Measurements from ENCODE around the gene GAS2L2.

The GAS2L2 gene

DNA sequence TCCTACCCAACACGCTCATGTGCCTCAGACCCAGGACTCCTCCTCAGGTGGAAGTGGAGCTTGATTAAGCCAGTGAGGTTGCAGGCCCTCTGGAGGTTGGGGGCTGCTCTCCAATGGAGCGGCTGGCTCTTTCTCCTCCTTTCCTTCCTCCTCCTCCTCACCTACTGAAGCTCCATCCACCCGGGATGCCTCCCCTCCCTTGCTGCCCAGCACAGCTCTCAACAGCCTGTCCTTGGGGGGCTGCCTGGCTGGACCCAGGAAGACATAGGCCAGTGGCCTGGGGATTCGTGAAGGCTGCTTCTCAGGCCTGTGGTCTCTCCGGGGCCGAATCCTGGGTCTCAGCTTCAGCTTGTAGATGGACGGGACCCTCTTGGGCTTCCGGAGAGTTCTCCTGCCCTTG, 8.2 kb downstream of the GAS2L2 start:
- DNase-seq, result no peak

DNA sequence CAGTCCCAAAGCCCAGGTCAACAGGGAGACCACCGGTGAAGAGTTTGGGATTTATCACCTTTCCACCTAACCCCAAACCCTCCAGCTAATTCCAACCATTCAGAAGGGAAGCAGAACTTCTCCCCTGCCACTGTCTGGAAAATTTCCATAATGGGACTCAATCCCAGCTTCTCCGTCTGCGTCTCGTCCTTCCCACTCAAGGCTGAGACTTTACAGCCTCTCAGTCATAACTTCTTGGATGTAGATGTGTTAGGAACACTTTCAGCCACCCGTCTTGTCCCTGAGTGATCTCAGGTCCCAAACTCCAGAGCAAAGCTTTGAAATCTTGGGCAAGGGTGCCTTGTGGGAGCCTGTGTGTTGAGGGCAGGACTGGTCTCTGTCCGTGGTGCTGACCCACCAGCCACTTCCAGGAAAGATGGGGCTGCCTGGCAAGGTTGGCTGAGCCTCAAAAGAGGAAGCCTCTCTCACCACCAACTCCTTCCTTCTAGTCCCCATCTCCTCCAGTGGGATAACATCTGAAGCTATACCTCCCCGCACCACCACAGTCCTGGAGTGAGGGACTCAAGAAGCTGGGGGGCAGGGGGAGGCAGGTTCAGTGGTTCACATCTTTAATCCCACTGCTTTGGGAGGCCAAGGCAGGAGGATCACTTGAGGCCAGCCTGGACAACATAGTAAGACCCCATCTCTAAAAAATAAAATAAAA, 9.3 kb downstream of the GAS2L2 start:
- no peak for DNase-seq

DNA sequence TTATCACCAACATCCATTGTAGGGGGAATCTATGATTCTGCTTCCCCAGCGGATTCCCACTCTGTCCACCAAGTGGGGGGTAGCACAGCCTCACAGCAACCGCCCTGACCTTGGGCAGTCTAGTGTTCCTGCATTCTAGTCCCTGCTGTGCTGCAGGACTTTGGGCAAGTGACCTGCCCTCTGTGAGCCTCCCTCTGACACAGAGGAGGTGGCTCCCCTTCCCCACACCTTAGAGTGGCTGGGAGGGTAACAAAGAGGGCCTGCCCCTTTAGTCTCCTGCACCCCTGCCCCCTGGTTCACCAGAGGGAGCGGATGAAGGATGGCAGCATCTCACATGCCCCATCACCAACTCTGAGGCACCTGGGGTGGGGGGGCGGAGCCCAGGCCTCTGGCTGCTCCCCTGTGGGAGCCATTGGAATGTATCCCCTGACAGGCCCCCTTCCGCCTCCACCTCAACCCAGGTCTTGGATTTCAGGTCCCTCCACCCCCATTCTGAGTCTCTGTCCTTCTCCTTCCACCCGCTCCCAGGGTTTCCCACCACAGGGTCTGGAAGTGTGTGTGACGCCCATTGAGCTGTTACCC, 10.1 kb downstream of the GAS2L2 start:
- DNase-seq, result no peak

GRCh38 chr17:35742496-35742895, 10.5 kb downstream of the GAS2L2 start:
- no peak for DNase-seq

DNA sequence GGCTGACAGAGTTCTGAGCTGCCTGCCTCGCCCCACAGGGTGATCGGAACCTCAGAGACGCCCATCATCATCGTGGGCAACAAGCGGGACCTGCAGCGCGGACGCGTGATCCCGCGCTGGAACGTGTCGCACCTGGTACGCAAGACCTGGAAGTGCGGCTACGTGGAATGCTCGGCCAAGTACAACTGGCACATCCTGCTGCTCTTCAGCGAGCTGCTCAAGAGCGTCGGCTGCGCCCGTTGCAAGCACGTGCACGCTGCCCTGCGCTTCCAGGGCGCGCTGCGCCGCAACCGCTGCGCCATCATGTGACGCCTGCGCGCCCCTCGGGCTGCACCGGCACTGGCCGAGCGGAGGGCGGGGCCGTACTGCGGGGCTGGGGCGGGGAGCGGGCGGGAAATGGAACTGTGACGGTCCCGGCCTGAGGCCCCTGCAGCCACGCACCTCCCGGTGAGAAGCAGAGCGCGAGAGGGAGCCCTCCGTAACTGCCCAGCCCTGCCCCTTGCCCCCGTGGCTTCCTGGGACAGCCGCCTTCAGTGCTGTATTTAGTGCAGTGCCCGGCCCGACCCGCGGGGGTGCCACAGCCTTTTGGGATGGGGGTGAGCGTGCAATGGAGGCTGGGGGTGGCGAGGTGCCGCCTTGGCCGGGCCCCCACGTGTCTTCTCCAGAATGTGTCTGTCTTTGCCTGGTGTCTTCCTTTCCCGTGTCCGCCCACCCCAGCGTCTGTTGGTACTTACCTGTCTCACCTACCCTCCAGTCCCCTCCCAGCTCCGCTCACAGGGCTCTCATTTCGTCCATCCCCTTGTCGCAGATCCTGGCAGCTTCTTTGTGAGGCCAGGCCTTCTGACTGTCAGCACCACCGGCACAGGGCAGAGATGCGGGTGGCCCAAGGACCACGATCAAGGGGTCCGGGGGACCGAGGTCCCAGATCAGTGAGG, 11.8 kb downstream of the GAS2L2 start:
- DNase-seq, result peak in 1 of 2 experiments; percentile 22

GRCh38 chr17:35740216-35740615, 12.8 kb downstream of the GAS2L2 start:
- DNase-seq, result no peak

GRCh38 chr17:35738519-35739133, 14.4 kb downstream of the GAS2L2 start:
- DNase-seq, result no peak

GRCh38 chr17:35736236-35736635, 16.8 kb downstream of the GAS2L2 start:
- no peak for DNase-seq

GRCh38 chr17:35735036-35735805, 17.8 kb downstream of the GAS2L2 start:
- DNase-seq, result no peak

DNA sequence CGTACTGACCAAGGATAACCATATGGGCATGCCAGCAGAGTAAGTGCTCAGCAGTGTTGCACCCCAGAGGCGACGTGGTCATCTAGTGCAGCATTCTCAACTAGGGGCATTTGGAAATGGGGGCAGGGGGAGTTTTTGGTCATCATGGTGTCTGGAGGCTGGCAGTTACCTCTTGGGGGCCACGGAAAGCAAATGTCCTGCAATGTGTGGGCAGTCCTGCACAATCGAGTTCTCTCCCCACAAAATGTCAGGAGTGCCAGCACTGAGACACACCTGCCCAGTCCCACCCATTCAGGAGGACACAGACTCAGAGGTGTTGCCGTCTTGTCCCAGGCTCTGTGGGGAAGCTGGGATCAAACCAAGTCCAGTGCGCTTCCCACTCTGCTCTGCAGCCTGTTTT, 18.6 kb downstream of the GAS2L2 start:
- DNase-seq, result no peak

DNA sequence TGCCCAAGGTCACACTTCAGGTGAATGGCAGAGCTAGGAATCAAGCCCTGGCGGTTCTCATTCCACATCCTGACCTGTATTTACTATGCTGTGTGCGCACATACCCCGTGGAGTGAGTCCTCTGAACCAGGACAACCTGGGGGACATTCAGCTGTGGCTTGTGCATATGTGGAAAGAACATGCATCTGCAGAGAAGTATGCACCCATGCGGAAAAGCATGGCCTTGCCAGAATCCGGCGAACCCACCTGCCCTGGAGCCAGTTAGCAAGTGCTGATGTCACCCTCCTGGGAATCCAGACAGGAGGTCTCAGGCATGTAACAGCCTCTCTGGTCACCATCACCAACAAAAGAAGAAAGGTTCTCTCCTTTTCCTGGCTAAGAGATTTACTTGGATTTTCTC, 19.7 kb downstream of the GAS2L2 start:
- DNase-seq, result no peak

DNA sequence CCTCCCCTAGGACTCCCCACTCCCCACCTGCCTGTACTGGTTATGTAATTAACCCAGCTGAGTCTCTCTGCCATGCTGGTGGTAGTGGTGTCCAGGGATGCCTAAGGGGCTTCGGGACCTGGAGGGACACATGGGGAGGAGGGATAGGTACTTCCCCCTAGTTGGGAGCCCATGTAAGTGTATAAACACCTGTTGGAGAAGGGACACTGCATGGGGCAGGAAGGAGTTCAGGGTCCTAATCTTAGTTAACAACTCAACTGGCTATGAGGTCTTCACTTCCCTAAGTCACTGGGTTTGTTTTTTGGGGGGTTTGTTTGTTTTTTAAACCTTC, 20.3 kb downstream of the GAS2L2 start:
- DNase-seq, result no peak

DNA sequence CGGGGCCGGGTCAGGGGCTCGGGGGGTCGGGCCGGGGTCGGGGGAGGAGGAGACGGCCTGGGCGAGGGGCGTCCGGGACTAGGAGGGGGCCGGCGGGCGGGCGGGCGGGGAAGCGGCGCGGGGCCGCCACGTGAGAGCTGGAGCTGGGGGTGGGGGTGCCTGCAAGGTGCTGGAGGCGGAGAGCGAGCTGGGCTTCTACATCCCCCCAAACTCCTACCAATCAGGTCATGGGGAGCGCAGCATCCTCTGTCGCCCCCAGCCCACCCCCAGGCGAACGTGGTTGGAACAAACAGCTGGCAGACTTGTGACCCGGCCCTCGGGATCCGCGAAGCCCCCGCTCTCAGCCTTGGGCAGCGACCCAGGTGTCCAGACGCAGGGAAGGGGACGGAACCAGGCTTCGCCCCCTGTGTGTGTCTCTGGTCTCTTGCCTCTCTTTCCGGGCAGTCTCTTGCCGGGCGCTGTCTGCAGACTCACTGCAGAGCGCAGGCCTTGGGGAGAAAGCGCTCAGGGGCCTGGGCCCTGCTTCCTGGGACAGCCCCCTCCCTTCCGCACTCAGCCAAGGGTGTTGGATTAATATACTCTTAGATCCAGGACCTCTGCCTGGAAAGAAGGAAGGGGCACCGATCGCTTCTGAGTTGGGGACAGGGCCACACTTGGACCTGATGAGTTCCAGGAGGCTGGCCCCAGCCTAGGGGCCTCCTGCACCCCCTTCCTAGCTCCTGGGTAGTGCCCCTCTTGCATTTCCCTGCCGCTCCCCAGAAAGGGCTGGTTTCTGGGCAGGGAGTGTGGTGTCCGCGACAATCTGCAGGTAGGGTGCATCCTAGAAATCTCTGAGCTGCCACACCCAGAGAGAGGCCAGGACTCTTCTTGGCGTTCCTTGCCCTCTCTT, 20.9 kb downstream of the GAS2L2 start:
- DNase-seq, result no peak

DNA sequence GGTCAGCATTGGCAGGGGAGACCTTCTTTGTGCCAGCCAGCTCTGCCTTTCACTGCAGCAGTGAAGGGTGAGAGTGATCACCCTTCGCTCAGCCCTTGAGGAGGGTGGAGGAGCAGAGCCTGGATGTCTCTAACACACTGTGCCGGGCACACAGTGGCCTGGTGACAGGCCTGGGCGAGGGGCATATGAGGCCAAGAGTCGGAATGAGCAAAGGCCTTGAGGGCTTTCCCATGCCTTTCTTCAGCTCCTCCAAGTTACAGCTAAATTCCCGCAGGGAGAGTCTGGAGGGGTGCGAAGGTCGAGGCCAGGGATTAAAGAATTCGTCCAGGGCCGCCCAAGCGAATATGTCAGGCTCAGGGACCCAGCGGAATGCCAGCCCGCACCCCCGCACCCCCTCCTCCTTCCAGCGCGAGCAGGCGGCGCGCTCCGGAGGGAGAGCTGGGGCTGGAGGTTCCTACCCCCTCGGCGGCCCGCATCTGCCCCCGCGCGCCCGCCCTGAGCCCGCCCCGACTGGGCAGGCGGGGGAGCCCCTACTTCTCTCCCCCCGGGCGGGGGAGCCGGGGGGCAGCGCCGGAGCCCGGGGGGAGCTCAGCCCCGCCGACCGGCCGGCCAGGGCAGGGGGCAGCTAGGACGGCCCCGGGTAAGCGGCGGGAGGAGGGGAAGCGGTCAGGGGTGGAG, 21.7 kb downstream of the GAS2L2 start, which contains the start of gene RASL10B:
RASL10B (plus strand) TSS at position 401 of the 678 bp plus-strand sequence. CDS start 3,546 bp downstream, outside the sequence.
- peak in 1 of 2 experiments; percentile 61 for DNase-seq

GRCh38 chr17:35730400-35731005, 22.5 kb downstream of the GAS2L2 start:
- no peak for DNase-seq

DNA sequence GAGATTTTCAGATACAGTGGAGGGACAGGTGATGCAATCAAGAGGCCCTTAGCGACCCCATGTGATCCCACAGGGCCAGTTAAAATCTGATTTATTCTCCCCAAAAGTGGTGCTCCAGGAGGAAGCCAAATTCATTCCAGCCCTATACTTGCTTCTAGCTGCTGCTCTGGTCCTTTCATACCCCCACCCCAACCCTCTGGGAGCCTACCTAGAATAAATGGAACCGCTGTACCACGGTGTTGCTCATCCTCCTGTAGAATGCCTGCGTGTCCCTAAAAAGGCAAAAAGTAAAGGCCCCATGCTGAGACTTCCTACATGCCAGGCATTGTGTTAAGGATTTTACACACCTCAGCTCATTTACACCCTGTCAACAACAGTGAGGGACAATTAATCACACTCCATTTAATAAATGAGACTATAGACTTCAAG, 23.6 kb downstream of the GAS2L2 start:
- no peak for DNase-seq

GRCh38 chr17:35728551-35728950, 24.5 kb downstream of the GAS2L2 start:
- DNase-seq, result no peak

DNA sequence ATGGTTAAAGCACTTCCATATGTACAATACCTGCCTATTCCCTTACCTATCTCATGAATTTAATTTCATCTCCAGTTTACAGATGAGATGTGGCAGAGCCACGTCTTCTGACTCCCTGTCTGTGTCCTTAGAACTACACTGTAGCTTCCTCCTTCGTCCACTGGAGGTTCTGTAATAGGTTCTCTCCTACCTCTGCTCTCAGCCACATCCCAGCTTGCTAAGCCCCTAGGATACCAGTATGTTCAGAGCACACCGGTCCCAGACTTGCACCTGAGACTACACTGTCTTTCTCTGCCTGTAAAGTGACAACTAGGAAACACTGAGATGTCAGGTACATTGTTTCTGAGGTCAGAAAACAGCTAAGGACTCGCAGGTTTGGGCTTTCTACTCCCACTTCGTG, 25.4 kb downstream of the GAS2L2 start:
- no peak for DNase-seq

DNA sequence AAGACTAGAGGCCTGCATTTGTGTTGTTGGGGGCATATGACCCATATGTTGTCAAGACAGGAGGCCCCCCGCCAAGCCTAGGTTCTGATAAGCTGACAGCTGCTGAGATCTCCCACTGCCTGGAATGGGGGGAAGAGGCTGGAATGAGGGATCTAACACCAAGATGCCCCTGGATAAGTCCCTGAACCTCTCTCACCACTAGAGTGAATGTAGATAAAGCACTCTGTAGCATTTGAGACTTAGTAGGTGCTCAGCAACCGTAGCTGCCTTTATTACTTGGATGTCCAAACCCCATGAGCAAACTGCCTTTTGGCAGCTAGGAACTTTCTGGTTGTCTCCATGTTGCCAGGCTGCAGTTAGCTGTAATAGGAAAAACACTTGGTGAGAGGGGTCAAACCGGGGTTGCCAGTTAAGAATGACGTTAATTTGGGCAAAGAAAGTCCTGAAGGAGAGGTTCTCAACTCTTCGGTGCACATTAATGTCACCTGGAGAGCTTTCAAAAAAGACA, 26.0 kb downstream of the GAS2L2 start:
- DNase-seq, result no peak
